GM19238 (cell line): ENCODE results near the gene WNT7A.

ENCODE experiments used
- DNase-seq: peaks from one replicate; pipeline ENCODE4 v3.0.0; 2011; ENCODE audit warnings: low spot score; ENCODE audit not compliant: insufficient read length

Gene WNT7A

DNA sequence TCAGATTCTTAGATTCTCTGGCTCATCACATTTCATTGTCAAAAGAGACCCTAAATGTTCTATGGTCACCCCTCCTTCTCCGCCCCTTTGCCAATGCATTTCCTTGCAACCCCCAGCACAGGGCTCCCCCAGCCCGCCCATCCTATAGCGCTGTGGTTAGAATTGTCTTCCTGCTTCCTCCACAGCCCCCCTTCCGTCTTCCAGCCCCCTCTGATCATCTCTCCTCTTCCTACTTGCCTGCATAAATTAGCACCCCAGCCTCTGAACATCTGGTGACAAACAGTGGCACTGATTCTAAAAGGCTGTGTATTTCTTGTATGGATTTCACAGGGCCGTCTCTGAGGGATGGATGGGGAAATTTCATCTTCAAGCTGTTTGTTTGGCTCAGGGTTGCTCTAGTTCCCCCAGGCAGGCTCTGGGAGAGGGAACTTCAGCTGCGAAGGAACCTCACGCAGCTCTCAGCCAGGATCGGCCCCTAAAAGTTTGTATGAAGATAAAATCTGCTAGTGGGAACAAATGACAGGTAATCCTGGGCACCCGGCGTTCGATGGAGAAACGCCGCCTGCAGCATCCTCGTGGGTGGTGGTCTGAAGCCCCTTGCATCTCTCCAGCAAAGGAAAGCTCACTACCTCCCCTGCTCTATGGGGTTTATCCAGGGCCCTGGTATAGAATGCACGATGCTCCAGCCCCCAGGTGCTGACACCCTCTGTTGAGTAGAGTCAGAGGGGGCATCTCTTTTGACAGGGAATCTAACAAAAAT lies 83.0 kb downstream of the WNT7A start:
- DNase-seq, result no peak

- DNase-seq, result no peak
Observed at GRCh38 chr3:13795816-13796215, 84.1 kb downstream of the WNT7A start.

DNA sequence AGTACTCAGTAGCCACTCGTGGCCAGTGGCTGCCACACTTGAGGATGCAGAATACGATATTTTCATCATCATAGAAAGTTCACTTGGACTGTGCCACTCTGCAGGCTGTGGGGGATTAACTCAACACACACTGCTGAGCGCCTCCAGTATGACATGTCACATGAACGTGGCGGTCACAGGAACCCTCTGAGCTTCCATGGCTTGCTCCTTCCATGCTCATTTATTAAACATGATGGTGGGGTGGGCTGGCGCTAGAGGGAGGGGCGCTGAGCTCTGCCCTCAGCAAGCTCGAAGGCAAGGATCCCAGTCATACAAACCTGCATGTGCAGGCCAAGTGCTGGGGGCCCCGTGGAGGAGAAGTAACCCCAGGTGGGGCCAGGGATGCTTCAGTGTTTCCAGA lies 85.5 kb downstream of the WNT7A start:
- no peak for DNase-seq

DNA sequence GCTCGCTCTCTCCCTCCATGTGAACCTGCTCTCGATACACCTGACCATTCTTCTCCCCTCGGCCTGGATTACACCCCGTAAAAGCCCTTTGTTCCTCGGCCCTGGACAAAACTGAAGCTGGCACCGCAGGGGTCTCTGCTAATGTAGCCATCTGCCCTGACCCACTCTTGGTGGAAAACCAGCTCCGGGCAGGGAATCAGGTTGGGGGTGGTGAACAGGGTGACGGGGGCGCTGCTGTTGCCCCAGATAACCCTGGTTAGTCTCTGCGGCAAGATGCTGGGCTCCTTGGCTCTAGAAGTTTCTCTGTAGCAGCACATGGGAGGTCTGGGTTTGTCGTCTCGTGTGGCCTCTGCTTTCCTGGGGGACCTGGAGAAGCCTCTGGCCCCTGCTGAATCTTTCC lies 86.4 kb downstream of the WNT7A start:
- DNase-seq, result no peak

DNA sequence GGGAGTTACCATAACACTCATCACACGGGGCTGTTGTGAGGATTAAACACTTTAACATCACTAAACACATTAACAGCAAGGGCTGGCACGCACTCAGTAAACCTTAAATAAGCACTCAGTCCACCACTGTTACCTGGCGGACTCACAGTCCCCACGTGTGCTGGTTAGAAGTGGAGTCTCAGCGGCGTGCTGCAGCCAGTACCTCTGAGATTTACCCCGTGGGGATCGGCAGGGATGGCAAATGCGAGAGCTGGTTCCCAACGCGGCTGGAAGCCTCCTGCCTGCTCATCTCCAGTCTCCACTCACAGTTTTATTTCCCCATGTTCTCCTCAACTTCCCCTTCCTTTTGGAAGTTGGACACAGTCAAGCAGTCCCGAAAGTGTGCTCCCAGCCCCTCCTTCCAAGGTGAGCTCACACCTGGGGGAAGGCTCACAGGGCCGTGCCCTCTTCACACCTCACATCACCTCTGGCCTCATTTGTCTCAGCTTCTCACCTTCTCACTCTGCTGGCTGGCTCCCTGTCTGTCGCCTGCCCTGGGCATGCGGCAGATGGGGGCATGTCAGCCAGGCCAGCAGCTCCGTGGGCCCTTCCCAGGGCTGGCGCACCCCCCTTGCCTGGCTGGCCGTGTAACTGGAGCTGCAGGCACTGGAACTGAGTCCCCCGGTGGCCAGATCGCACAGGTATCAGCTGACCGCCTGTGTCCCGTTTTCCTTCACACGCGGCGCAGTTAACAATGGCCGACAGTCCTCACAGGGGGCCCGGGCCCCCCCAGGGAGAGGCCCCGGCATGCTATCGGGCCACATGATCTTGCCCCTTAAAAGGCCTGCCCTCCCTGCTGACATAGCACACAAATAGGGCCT lies 87.1 kb downstream of the WNT7A start:
- DNase-seq, result no peak

DNA sequence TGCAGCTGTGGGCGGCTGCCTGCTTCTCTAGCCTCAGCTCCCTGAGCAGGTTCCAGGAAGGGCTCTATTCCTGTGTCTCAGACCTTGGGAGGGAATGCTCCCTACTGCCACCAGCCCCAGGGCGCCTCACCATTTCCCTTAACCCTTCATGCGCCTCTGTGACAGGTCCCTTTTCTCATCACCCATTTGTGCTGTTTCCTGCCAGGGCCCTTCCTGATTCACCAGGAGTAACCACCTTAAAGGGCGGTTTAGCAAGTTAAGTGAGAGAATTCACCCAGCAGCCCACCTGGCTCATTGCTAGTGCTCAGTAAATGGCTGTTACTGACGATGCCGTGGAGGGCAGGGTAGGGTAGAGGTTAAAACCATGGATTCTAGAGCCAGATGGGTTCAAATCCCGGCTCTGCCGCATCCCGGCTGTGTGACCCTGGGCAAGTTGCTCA lies 87.8 kb downstream of the WNT7A start:
- no peak for DNase-seq

DNA sequence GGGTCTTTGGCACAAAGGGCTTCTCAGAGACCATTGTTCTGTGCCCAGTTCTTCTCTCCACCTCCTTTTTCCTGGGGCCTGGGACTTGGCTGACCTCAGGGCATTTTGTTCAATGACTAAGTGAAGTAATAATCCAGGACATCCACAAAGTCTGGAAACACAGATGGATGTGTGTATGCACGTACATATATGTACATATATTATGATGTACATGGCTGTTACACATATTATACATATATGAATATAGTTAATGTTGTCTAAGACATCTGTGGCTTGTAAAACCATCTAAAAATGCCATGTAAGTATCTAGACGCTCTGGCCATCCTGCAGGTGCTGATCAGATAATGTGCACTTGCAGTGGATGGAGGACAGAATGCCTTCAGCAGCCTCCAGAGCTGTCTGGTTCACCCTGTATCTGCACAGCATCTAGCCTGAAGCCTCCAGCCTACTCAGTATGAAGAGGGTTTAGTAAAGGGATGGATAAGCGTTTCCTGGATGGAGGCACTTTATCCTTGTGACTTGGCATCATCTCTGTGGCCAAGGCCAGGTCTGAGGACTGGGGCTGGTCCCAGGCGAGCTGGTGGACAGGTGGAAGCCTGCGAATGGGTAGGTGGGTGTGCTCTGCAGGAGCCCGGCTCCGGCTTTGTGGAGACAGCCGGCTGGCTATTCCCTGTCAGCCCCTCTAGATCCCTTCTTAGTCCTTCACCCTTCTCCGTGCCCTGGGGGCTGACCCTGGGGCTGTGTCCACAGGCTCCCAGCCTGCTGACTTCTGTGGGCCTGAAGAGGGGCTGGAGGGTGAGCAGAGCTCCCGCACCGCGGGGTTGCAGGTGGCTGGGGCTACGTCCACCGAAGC lies 88.4 kb downstream of the WNT7A start:
- no peak for DNase-seq

- DNase-seq, result no peak
Observed at GRCh38 chr3:13790376-13791197, 89.3 kb downstream of the WNT7A start.

GRCh38 chr3:13788522-13789424 lies 91.1 kb downstream of the WNT7A start:
- no peak for DNase-seq

GRCh38 chr3:13787533-13788132 lies 92.2 kb downstream of the WNT7A start:
- DNase-seq, result no peak

- DNase-seq, result no peak
Observed at GRCh38 chr3:13786811-13787210, 93.1 kb downstream of the WNT7A start.

GRCh38 chr3:13785853-13786436 lies 93.9 kb downstream of the WNT7A start:
- no peak for DNase-seq

DNA sequence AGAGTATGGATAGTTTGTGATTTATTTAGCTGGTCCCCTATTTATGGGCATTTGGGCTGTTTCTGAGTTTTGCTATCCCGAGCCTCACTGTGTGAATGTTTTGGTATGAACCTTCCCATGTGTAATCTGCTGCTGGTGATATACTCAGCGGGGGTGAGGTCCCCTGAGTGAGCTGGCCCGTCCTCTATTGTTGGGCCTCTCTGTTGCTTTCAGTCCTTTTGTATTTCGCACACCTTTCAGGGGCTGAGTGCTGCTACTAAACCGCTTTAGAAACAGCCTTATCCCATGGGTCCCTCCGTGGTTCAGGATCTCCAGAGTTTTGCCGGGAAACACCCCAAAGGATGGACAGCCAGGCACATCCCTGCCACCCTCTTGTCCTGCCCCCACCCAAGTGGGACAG lies 94.5 kb downstream of the WNT7A start:
- DNase-seq, result no peak

DNA sequence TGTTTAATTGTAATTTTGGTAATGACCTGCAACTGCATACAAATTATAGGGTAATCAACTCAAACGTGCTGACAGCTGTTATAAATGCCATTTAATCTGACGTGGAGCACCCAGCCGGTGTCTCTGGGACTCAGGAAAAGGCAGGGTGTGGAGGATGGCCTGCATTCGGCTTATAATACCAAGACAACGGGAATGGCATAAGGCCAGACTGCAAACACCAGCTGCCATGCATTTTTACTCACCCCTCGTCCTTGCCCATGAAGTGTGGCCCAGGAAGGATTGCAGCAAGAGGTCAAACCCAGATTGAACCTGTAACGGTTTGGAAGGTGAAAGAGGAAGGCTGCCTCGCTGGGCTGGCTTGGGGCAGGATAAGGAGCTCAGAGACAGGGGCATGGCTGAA lies 96.4 kb downstream of the WNT7A start:
- DNase-seq, result no peak

DNA sequence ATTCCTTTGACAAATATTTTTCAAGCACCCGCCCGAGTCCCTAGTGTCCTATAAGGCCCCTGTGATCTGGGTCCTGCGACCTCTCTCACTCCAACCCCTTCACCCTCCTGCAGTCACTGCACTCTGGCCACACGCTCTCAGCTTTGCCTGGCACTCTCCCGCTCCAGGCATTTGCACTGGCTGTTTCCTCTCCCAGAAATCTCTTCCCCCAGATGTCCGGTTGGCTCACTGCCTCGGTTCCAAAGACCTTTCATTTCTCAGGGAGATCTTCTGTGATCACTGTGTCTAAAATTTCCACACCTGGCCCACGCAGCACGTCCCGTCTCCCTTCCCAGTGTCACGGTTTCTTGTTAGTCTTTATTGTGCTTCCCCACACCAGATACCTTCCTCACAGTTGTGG lies 97.4 kb downstream of the WNT7A start:
- no peak for DNase-seq

GRCh38 chr3:13781417-13781816 lies 98.5 kb downstream of the WNT7A start:
- DNase-seq, result no peak

DNA sequence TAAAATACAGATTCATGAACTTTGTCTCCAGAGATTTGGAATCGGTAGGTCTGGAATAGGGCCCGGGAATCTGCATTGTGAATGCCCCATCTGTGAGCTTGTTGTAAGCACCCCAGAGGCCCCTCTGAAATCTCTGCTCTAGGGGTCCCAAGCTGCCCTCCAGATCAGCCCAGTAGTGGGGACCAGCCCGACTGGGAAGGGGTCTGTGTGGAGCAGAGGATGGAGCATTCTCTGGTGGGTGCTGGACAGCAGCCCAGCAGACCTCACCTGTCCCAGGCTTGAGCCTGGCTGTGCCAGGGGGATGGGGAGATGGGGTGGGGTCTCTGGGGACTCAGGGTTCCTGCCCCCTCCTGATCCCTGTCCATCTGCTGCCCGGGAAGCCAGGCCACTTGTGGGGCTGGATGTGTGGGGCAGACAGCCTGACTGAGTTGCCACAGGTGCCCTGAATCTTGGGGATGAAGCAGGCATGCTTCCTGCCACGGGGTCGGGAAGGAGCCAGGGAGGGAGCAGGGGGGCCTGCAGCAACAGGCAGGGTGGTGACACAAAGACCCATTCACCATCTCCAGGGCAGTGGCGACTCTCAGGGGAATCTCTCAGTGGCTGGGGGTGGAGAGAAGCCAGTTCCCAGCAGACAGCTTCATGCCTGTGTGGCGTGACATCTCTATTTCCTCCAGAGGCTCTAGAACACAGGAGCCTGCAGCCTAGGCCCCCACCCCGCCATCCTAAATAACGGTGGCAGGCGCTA lies 99.3 kb downstream of the WNT7A start:
- no peak for DNase-seq
